Adipocyte (in vitro differentiated cells): Measurements from ENCODE around the gene MXI1.

Experiments
- DNase-seq: peaks from one replicate; pipeline ENCODE4 v3.0.0-alpha.2; 2015; ENCODE audit warnings: low read depth
- H3K27me3 ChIP-seq: replicated peaks from 2 replicates; pipeline ENCODE4 v1.7.0; 2013; ENCODE audit warnings: mild to moderate bottlenecking, low read length, moderate library complexity; ENCODE audit not compliant: control insufficient read depth, insufficient read depth
- H3K36me3 ChIP-seq: 2 replicates; pipeline ENCODE4 v1.7.0; 2013; ENCODE audit warnings: low read length, mild to moderate bottlenecking, moderate library complexity; ENCODE audit not compliant: control insufficient read depth, insufficient read depth, severe bottlenecking
- H3K4me1 ChIP-seq: 2 replicates; pipeline ENCODE4 v1.7.0; 2013; ENCODE audit warnings: mild to moderate bottlenecking, low read length, moderate library complexity; ENCODE audit not compliant: control insufficient read depth, insufficient read depth
- H3K4me3 ChIP-seq: 2 replicates; pipeline ENCODE4 v1.7.0; 2013; ENCODE audit warnings: mild to moderate bottlenecking, low read length, moderate library complexity
- H3K9ac ChIP-seq: 2 replicates; pipeline ENCODE4 v1.7.0; 2013; ENCODE audit warnings: mild to moderate bottlenecking, low read length, moderate library complexity
- H3K9me3 ChIP-seq: 2 replicates; pipeline ENCODE4 v1.7.0; 2013; ENCODE audit warnings: mild to moderate bottlenecking, low read length, moderate library complexity; ENCODE audit not compliant: control insufficient read depth

Gene MXI1

GRCh38 chr10:110209454-110209925 lies 2.1 kb downstream of the MXI1 start:
- H3K4me1 ChIP-seq: peaks cover 10% of the 10 kb centered on the region
- DNase-seq: peak; percentile 87
- peak overlapping the region; percentile 83 for H3K9ac ChIP-seq
- H3K9me3 ChIP-seq: no peaks in the 10 kb centered on the region
- H3K36me3 ChIP-seq: no peaks in the 10 kb centered on the region
- H3K27me3 ChIP-seq: peaks cover 8% of the 10 kb centered on the region
- peak overlapping the region; percentile 89 for H3K4me3 ChIP-seq

- H3K27me3 ChIP-seq: peaks cover 4% of the 10 kb centered on the region
- peak overlapping the region; percentile 91 for H3K4me3 ChIP-seq
- peak; percentile 83 for DNase-seq
- peaks cover 10% of the 10 kb centered on the region for H3K4me1 ChIP-seq
- peak overlapping the region; percentile 89 for H3K9ac ChIP-seq
- H3K36me3 ChIP-seq: no peaks in the 10 kb centered on the region
- no peaks in the 10 kb centered on the region for H3K9me3 ChIP-seq
Observed at GRCh38 chr10:110209926-110210673, 2.7 kb downstream of the MXI1 start.

GRCh38 chr10:110210674-110211464 lies 3.5 kb downstream of the MXI1 start:
- no peaks in the 10 kb centered on the region for H3K27me3 ChIP-seq
- H3K36me3 ChIP-seq: no peaks in the 10 kb centered on the region
- H3K4me3 ChIP-seq: peak overlapping the region; percentile 91

DNA sequence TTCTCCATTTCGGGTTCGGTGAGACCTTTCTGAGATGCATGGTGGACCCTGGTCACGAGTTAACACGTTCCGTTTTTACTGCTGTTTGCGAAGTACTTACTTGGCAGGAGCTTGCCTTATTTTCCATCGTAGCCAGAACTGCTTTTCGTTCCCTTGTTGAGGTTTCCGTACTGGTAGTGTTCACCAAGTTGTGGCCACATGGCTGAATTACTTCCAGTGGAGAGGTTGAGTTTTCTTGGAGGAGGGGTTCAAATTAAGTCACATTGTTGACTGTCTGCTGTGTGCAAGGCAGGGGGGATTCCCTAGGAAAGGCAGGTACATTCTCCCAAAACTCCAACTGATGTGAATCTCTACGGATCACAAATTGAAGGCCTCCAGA lies 4.0 kb downstream of the MXI1 start:
- Histone ChIP-seq H3K27me3 (no peaks in the 10 kb centered on the region), H3K4me3 (peak overlapping the region; percentile 91)
- no peak for DNase-seq

More at GRCh38 chr10:110210674-110211464, 3.5 kb downstream of the MXI1 start:
- H3K4me1 ChIP-seq: peaks cover 14% of the 10 kb centered on the region
- peak overlapping the region; percentile 89 for H3K9ac ChIP-seq
- peak; percentile 99 for DNase-seq
- no peaks in the 10 kb centered on the region for H3K9me3 ChIP-seq

DNA sequence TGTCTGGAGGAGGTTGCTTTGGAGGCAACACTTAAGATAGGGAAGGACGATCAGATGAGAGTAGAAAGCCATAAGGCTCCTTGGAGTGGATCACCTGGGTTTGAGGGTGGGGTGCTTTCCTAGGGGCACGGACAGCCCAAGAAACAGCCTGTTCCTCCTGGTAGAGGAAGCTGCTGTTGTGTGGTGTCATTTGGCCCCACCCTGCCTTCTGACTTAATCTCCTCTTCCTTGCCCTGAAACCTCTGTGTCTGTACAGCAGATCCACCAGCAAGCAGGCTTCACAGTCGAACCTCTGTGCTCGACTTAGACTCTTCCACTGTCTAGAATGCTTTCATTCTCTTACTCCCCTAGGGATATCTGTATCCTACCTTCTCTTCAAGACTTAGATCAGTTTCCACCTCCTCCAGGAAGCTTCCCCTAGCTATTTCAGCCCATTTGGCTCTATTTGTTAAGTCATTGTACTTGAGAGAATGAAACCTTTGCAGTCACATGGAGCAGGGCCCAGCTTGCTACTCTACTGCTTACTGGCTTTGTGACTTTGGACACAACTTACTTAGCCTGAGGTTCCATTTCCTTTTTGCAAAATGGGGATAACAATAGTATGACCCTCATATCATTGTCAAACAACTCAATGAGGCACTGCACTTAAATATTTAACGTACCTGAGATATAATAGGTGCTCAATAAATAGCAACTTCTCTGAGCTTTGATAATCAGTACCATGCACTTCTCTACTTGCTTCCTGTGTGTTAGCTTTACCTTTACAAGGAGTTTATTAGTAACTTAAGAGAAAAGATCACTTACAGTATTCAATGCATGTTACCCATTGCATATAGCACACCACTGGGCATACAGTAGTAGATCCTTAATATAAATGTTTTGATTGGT lies 5.0 kb downstream of the MXI1 start:
- Histone ChIP-seq H3K27me3 (no peaks in the 10 kb centered on the region), H3K9me3 (no peaks in the 10 kb centered on the region), H3K4me1 (peaks cover 16% of the 10 kb centered on the region), H3K9ac (no peak overlapping the region), H3K4me3 (no peak overlapping the region), H3K36me3 (no peaks in the 10 kb centered on the region)
- peak; percentile 17 for DNase-seq

More for the DNA sequence above, 4.0 kb downstream of the MXI1 start:
- Histone ChIP-seq H3K36me3 (no peaks in the 10 kb centered on the region), H3K4me1 (peaks cover 14% of the 10 kb centered on the region), H3K9ac (peak overlapping the region; percentile 83), H3K9me3 (no peaks in the 10 kb centered on the region)

GRCh38 chr10:110214371-110214826 lies 7.0 kb downstream of the MXI1 start:
- Histone ChIP-seq H3K9ac (no peak overlapping the region), H3K4me1 (peaks cover 16% of the 10 kb centered on the region), H3K27me3 (no peaks in the 10 kb centered on the region), H3K4me3 (no peak overlapping the region), H3K9me3 (no peaks in the 10 kb centered on the region), H3K36me3 (no peaks in the 10 kb centered on the region)
- DNase-seq: no peak

GRCh38 chr10:110215286-110216170 lies 8.1 kb downstream of the MXI1 start:
- no peak overlapping the region for H3K4me3 ChIP-seq
- no peaks in the 10 kb centered on the region for H3K9me3 ChIP-seq
- no peaks in the 10 kb centered on the region for H3K36me3 ChIP-seq
- no peaks in the 10 kb centered on the region for H3K27me3 ChIP-seq
- DNase-seq: no peak
- H3K9ac ChIP-seq: no peak overlapping the region
- peaks cover 16% of the 10 kb centered on the region for H3K4me1 ChIP-seq

GRCh38 chr10:110216240-110216639 lies 8.8 kb downstream of the MXI1 start:
- H3K4me3 ChIP-seq: no peak overlapping the region
- H3K36me3 ChIP-seq: no peaks in the 10 kb centered on the region
- no peak overlapping the region for H3K9ac ChIP-seq
- H3K4me1 ChIP-seq: peaks cover 17% of the 10 kb centered on the region
- no peaks in the 10 kb centered on the region for H3K27me3 ChIP-seq
- no peak for DNase-seq
- H3K9me3 ChIP-seq: no peaks in the 10 kb centered on the region

GRCh38 chr10:110216942-110217661 lies 9.7 kb downstream of the MXI1 start:
- no peaks in the 10 kb centered on the region for H3K27me3 ChIP-seq
- no peaks in the 10 kb centered on the region for H3K36me3 ChIP-seq
- H3K9me3 ChIP-seq: no peaks in the 10 kb centered on the region
- H3K4me1 ChIP-seq: peaks cover 17% of the 10 kb centered on the region
- H3K4me3 ChIP-seq: no peak overlapping the region
- H3K9ac ChIP-seq: no peak overlapping the region
- peak; percentile 52 for DNase-seq

DNA sequence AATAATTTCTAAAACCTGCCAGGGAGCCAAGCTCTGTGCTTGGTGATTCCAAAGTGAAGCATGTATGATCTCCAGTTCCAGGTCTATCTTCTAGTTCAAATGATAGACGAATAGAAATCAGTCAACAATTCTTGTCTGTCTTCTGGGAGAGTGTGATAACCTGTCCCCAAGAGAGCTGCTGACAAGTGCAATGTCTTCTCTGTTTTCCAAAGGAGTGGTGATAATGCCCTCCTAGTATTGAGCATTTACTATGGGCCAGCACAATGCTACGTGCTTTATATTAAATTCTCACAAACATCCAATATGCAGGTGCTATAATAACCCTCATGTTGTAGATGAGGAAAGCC lies 10.2 kb downstream of the MXI1 start:
- DNase-seq: no peak
- no peak overlapping the region for H3K9ac ChIP-seq
- no peaks in the 10 kb centered on the region for H3K27me3 ChIP-seq
- peaks cover 20% of the 10 kb centered on the region for H3K4me1 ChIP-seq
- H3K36me3 ChIP-seq: no peaks in the 10 kb centered on the region
- H3K9me3 ChIP-seq: no peaks in the 10 kb centered on the region
- no peak overlapping the region for H3K4me3 ChIP-seq
